H1 (cell line): Measurements from ENCODE around the gene TMC3. TPM values are rescaled to one million over a fixed set of nuclear protein-coding genes. Genes with fewer than 3 reads are reported as not detected.

ENCODE experiments used
- CTCF ChIA-PET: fragments of 300-600 bp; sonication (Branson Sonifier 250); formaldehyde crosslinking; loops from one replicate; lab custom pipeline; 2021; ENCODE audit not compliant: partially characterized antibody; lab: Charles Lee
- POLR2A ChIA-PET: fragments of 300-600 bp; sonication (Branson Sonifier 250); formaldehyde crosslinking; loops from one replicate; lab custom pipeline; 2021; ENCODE audit warnings: inconsistent platforms; ENCODE audit not compliant: partially characterized antibody; lab: Charles Lee
- DNase-seq, 2 experiments: peaks; one replicate each; pipeline versions ENCODE4 v3.0.0 to v3.0.0-alpha.2; 2010 to 2022; ENCODE audit warnings: low spot score in 2 of 2, low read depth in 1 of 2, mixed read lengths in 1 of 2
- FAIRE-seq: peaks from 2 replicates; lab custom pipeline; 2011; peaks lifted over from hg19 to GRCh38; lab: Jason Lieb, UNC
- H2AFZ ChIP-seq: 2 replicates; pipeline ENCODE4 v1.8.1; 2012; ENCODE audit warnings: low read length, inconsistent platforms
- H2AK5ac ChIP-seq: 2 replicates; pipeline ENCODE4 v1.6.1; 2013; ENCODE audit warnings: low read depth, low read length
- H2BK120ac ChIP-seq: replicated peaks from 2 replicates; pipeline ENCODE3; 2013; ENCODE audit warnings: low read depth, low read length, inconsistent platforms
- H2BK12ac ChIP-seq: 2 replicates; pipeline ENCODE4 v1.6.1; 2013; ENCODE audit warnings: low read depth, low read length
- H2BK15ac ChIP-seq: 2 replicates; pipeline ENCODE4 v1.6.1; 2013; ENCODE audit warnings: low read length
- H2BK20ac ChIP-seq: 2 replicates; pipeline ENCODE4 v1.6.1; 2013; ENCODE audit warnings: low read length
- H2BK5ac ChIP-seq: 2 replicates; pipeline ENCODE4 v1.6.1; 2013; ENCODE audit warnings: low read depth, low read length
- H3K14ac ChIP-seq: 2 replicates; pipeline ENCODE4 v1.6.1; 2013; ENCODE audit warnings: inconsistent platforms; ENCODE audit not compliant: insufficient read length
- H3K18ac ChIP-seq: 2 replicates; pipeline ENCODE4 v1.6.1; 2013; ENCODE audit warnings: low read length; ENCODE audit errors: extremely low read depth
- H3K23ac ChIP-seq: 2 replicates; pipeline ENCODE4 v1.6.1; 2013; ENCODE audit warnings: inconsistent platforms; ENCODE audit not compliant: insufficient read length
- H3K23me2 ChIP-seq: 2 replicates; pipeline ENCODE4 v1.6.1; 2013; ENCODE audit warnings: low read depth, low read length
- H3K27ac ChIP-seq: 2 replicates; pipeline ENCODE4 v1.6.1; 2011; ENCODE audit warnings: low read depth, low read length, inconsistent platforms
- H3K27me3 ChIP-seq, 4 experiments: replicated peaks in 1 of 4; 1 replicate in 1 of 4; 2 replicates in 3 of 4; pipeline versions ENCODE4 v1.6.1 to v1.8.1; 2011 to 2013; ENCODE audit warnings: low read length in 3 of 4, mild to moderate bottlenecking in 3 of 4, inconsistent platforms in 2 of 4, mixed read lengths in 2 of 4, moderate library complexity in 1 of 4; ENCODE audit not compliant: control insufficient read depth in 3 of 4, insufficient read depth in 3 of 4; ENCODE audit errors: extremely low read depth in 1 of 4
- H3K36me3 ChIP-seq, 4 experiments: 2 replicates each; pipeline versions ENCODE4 v1.6.1 to v1.8.1; 2011 to 2013; ENCODE audit warnings: mild to moderate bottlenecking in 4 of 4, low read length in 3 of 4, moderate library complexity in 2 of 4, control low read depth in 1 of 4, inconsistent platforms in 1 of 4; ENCODE audit not compliant: insufficient read depth in 4 of 4, control insufficient read depth in 2 of 4
- H3K4ac ChIP-seq: replicated peaks from 2 replicates; pipeline ENCODE3; 2013; ENCODE audit warnings: low read length, low read depth, mixed read lengths, inconsistent platforms; ENCODE audit not compliant: insufficient read length
- H3K4me1 ChIP-seq, 4 experiments: replicated peaks in 1 of 4; 1 replicate in 1 of 4; 2 replicates in 3 of 4; pipeline versions ENCODE4 v1.6.1 to v1.8.1; 2011 to 2013; ENCODE audit warnings: low read length in 3 of 4, inconsistent platforms in 2 of 4, mixed read lengths in 1 of 4; ENCODE audit not compliant: insufficient read depth in 4 of 4, control insufficient read depth in 3 of 4
- H3K4me2 ChIP-seq, 2 experiments: 2 replicates each; pipeline versions ENCODE4 v1.6.1 to v1.8.1; 2011 to 2013; ENCODE audit warnings: low read depth in 2 of 2, low read length in 2 of 2, control low read depth in 1 of 2, inconsistent platforms in 1 of 2, mild to moderate bottlenecking in 1 of 2; ENCODE audit not compliant: insufficient read depth in 1 of 2
- H3K4me3 ChIP-seq, 4 experiments: fragments of 200-600, 300-600 bp in 1 of 4; sonication (generic), shearing (Covaris generic), sonication (Bioruptor Twin) in 1 of 4; 2 replicates each; pipeline versions ENCODE4 v1.5.1 to v1.8.1; 2011 to 2016; ENCODE audit warnings: low read length in 4 of 4, low read depth in 3 of 4, control low read depth in 2 of 4, inconsistent platforms in 2 of 4, mild to moderate bottlenecking in 2 of 4, mixed read lengths in 1 of 4, moderate library complexity in 1 of 4; ENCODE audit not compliant: insufficient read depth in 2 of 4; ENCODE audit errors: extremely low read depth in 1 of 4
- H3K56ac ChIP-seq: replicated peaks from 2 replicates; pipeline ENCODE3; 2013; ENCODE audit warnings: low read depth, mild to moderate bottlenecking, mixed read lengths, low read length, inconsistent platforms; ENCODE audit not compliant: insufficient read length
- H3K79me1 ChIP-seq: 2 replicates; pipeline ENCODE4 v1.6.1; 2013; ENCODE audit warnings: low read depth, low read length, control low read depth
- H3K79me2 ChIP-seq, 2 experiments: 2 replicates each; pipeline versions ENCODE4 v1.6.1 to v1.8.1; 2012 to 2013; ENCODE audit warnings: low read length in 2 of 2, mild to moderate bottlenecking in 2 of 2, inconsistent platforms in 1 of 2; ENCODE audit not compliant: insufficient read depth in 2 of 2, control insufficient read depth in 1 of 2
- H3K9ac ChIP-seq, 4 experiments: replicated peaks in 1 of 4; 1 replicate in 1 of 4; 2 replicates in 3 of 4; pipeline versions ENCODE4 v1.6.1 to v1.8.1; 2011 to 2013; ENCODE audit warnings: low read depth in 3 of 4, low read length in 3 of 4, control low read depth in 2 of 4, mild to moderate bottlenecking in 2 of 4, moderate library complexity in 2 of 4, inconsistent platforms in 1 of 4; ENCODE audit errors: extremely low read depth in 1 of 4
- H3K9me3 ChIP-seq, 2 experiments: 2 replicates each; pipeline versions ENCODE4 v1.6.1 to v1.8.1; 2012 to 2013; ENCODE audit warnings: mild to moderate bottlenecking in 2 of 2, moderate library complexity in 2 of 2, control low read depth in 1 of 2, inconsistent platforms in 1 of 2, low read depth in 1 of 2, low read length in 1 of 2, mixed read lengths in 1 of 2; ENCODE audit not compliant: insufficient read depth in 2 of 2
- H4K20me1 ChIP-seq, 2 experiments: replicated peaks in 1 of 2; 2 replicates each; pipeline versions ENCODE3 to v1.8.1; 2011 to 2013; ENCODE audit warnings: inconsistent platforms in 2 of 2, low read length in 2 of 2, mild to moderate bottlenecking in 1 of 2; ENCODE audit not compliant: insufficient read depth in 2 of 2, control insufficient read depth in 1 of 2
- H4K5ac ChIP-seq: 2 replicates; pipeline ENCODE4 v1.6.1; 2013; ENCODE audit warnings: low read length, low read depth, mixed read lengths, inconsistent platforms; ENCODE audit not compliant: insufficient read length
- H4K8ac ChIP-seq: 2 replicates; pipeline ENCODE4 v1.8.0; 2013; ENCODE audit warnings: mild to moderate bottlenecking, moderate library complexity, low read length, inconsistent platforms; ENCODE audit not compliant: insufficient read depth; ENCODE audit errors: extremely low read depth
- H4K91ac ChIP-seq: replicated peaks from 2 replicates; pipeline ENCODE3; 2013; ENCODE audit warnings: low read length, mixed read lengths, inconsistent platforms; ENCODE audit not compliant: insufficient read length
- BCL11A ChIP-seq, 2 experiments: IDR thresholded peaks; one replicate each; pipeline ENCODE4 v1.6.1; 2011; ENCODE audit warnings: low read depth in 2 of 2, low read length in 2 of 2, mild to moderate bottlenecking in 2 of 2
- BRCA1 ChIP-seq: IDR thresholded peaks from 2 replicates; pipeline ENCODE4 v1.6.1; 2012; ENCODE audit warnings: low read depth, low read length, improper control_type of control experiment
- CHD1 ChIP-seq: IDR thresholded peaks from 2 replicates; pipeline ENCODE4 v1.6.1; 2012; ENCODE audit warnings: low read depth, low read length, improper control_type of control experiment
- HDAC2 ChIP-seq, 2 experiments: fragments of 300-600 bp in 1 of 2; sonication (generic) in 1 of 2; IDR thresholded peaks; 2 replicates each; pipeline ENCODE4 v1.6.1; 2011 to 2012; ENCODE audit warnings: low read depth in 2 of 2, low read length in 2 of 2, mild to moderate bottlenecking in 2 of 2, moderate library complexity in 2 of 2, borderline replicate concordance in 1 of 2, inconsistent platforms in 1 of 2
- POLR2A ChIP-seq, 2 experiments: IDR thresholded peaks; 1 replicate in 1 of 2; 2 replicates in 1 of 2; pipeline ENCODE4 v1.6.1; 2011; ENCODE audit warnings: low read depth in 2 of 2, low read length in 2 of 2, mild to moderate bottlenecking in 2 of 2; ENCODE audit errors: control extremely low read depth in 1 of 2
- POU5F1 ChIP-seq: IDR thresholded peaks from 2 replicates; pipeline ENCODE4 v1.6.1; 2011; ENCODE audit warnings: low read depth, mild to moderate bottlenecking, low read length, moderate library complexity
- RAD21 ChIP-seq, 2 experiments: IDR thresholded peaks in 1 of 2; conservative IDR thresholded peaks in 1 of 2; 2 replicates each; pipeline ENCODE4 v1.6.1; 2011; ENCODE audit warnings: low read depth in 2 of 2, low read length in 2 of 2, improper control_type of control experiment in 1 of 2, inconsistent platforms in 1 of 2, mild to moderate bottlenecking in 1 of 2, moderate library complexity in 1 of 2
- SIN3A ChIP-seq, 2 experiments: IDR thresholded peaks in 1 of 2; conservative IDR thresholded peaks in 1 of 2; 2 replicates each; pipeline ENCODE4 v1.6.1; 2011 to 2012; ENCODE audit warnings: low read length in 2 of 2, improper control_type of control experiment in 1 of 2, low read depth in 1 of 2, mild to moderate bottlenecking in 1 of 2
- SP1 ChIP-seq: IDR thresholded peaks from 2 replicates; pipeline ENCODE4 v1.6.1; 2011; ENCODE audit warnings: low read depth, low read length
- WGBS, 2 experiments: shearing (Covaris generic) in 1 of 2; methylation state at CpG; one replicate each; pipeline versions ENCODE4 v1.1.6 to v1.1.7; 2013 to 2015; ENCODE audit warnings: low lambda C conversion rate in 2 of 2, mixed read lengths in 2 of 2, inconsistent platforms in 1 of 2, low coverage in 1 of 2, missing lambda C conversion rate in 1 of 2; ENCODE audit not compliant: insufficient replicate concordance in 2 of 2, insufficient coverage in 1 of 2, insufficient read length in 1 of 2; ENCODE audit errors: extremely low coverage in 1 of 2, missing lambda C conversion rate in 1 of 2; 5-methylcytosine and 5-hydroxymethylcytosine counted together
- polyA plus RNA-seq, 7 experiments: library from polyadenylated mRNA; depleted of rRNA in 3 of 7; stranded (reverse) in 5 of 7; unstranded in 2 of 7; fragments of >200 nt in 5 of 7; fragments of 200-250 nt in 2 of 7; gene quantifications; 1 replicate in 5 of 7; 2 replicates in 1 of 7; 4 replicates in 1 of 7; pipeline versions ENCODE4 v1.2.1 to v1.2.3, GENCODE V29; 2011 to 2013; ENCODE audit warnings: missing spikeins in 2 of 7, mixed read lengths in 2 of 7
- total RNA-seq: library from RNA; stranded (reverse); fragmentation: NEBNext Ultra II Directional; extraction: Animal tissue kit (Norgen Biotek cat#: 25700); gene quantifications from 2 replicates; pipeline ENCODE4 v1.2.1, GENCODE V29; 2021
- TF ChIP-seq, protein P1 (sequence below), 3 experiments: IDR thresholded peaks; 1 replicate in 2 of 3; 2 replicates in 1 of 3; pipeline versions ENCODE4 v1.5.1 to v1.6.1; 2011; ENCODE audit warnings: low read length in 3 of 3, mild to moderate bottlenecking in 3 of 3, inconsistent platforms in 2 of 3, low read depth in 1 of 3, moderate library complexity in 1 of 3; ENCODE audit not compliant: insufficient read depth in 1 of 3; ENCODE audit errors: control extremely low read depth in 1 of 3

Gene TMC3
- total and polyA plus RNA-seq, 2 of the 8 experiments (the other 6 are each of a cell fraction or from before 2014, with no cell fraction given), result not detected

DNA sequence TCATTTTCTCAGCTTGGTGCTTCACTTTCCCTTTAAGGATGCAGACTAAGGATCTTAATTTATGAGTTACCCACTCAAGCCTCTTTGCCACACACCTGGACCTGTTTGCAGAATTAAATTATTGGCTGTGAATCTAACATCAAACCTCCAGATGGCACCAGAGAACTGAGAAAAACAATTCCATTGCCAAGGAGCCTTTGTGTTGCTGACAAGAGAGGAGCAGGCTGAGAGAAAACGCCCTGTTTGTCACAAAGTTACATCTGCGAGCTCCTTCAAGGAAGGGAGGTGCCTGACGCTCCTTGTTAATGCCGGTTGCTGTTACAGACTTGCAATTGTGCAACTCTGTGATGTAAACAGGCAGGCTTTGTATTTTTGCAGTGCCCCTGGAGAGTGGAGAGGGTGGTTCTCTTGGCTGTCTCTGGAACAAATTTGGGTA, 36.3 kb upstream of the TMC3 start:
- no peak overlapping the region for H3K4ac ChIP-seq
- H3K27ac ChIP-seq, result no peak overlapping the region
- peaks cover 0 to 3% (median 0%) of the 10 kb centered on the region in 4 experiments; a peak in 1 of 7 replicates for H3K4me1 ChIP-seq
- no peak overlapping the region for H2BK120ac ChIP-seq
- H3K23me2 ChIP-seq, result no peaks in the 10 kb centered on the region
- no peaks in the 10 kb centered on the region; a peak in 1 of 4 replicates for H3K9me3 ChIP-seq
- H3K4me2 ChIP-seq, result no peak overlapping the region; a peak in 1 of 4 replicates
- no peak overlapping the region for H3K18ac ChIP-seq
- 18% methylated on average over 4 of the region's 4 CpGs; no CpG with 5 or more reads in 1 of the 2 experiments for WGBS, 2 experiments
- no peaks in the 10 kb centered on the region for H3K79me2 ChIP-seq
- H4K20me1 ChIP-seq, result no peaks in the 10 kb centered on the region
- H3K36me3 ChIP-seq, result no peaks in the 10 kb centered on the region
- no peaks in the 10 kb centered on the region for H3K79me1 ChIP-seq
- no peak overlapping the region for H2BK15ac ChIP-seq
- no peak overlapping the region for H2BK12ac ChIP-seq
- no peak overlapping the region for H2AK5ac ChIP-seq
- H4K91ac ChIP-seq, result no peak overlapping the region
- H3K9ac ChIP-seq, result no peak overlapping the region
- no peak overlapping the region for H3K23ac ChIP-seq
- H2BK5ac ChIP-seq, result no peak overlapping the region
- peak; percentile 98 for FAIRE-seq
- peak; percentile 60 to 62 for DNase-seq
- no peak overlapping the region for H3K56ac ChIP-seq
- POLR2A ChIA-PET, result interaction anchor here (0.8 kb wide), 1 partner anchor 585 kb away, joined by 6 read pairs; no protein-coding TSS in a partner anchor
- H3K4me3 ChIP-seq, result no peak overlapping the region
- H2BK20ac ChIP-seq, result no peak overlapping the region
- H3K27me3 ChIP-seq, result no peaks in the 10 kb centered on the region
- H4K5ac ChIP-seq, result no peak overlapping the region
- peak overlapping the region; percentile 75; the same call in 1 of the 2 replicates for H2AFZ ChIP-seq
- no peak overlapping the region for H4K8ac ChIP-seq
- no peak overlapping the region for H3K14ac ChIP-seq
- CTCF ChIA-PET, result interaction anchor here (0.6 to 4.5 kb wide), 78 partner anchors 10 to 867 kb away, joined by 3 to 27 read pairs (median 4); no protein-coding TSS in a partner anchor
- TF ChIP-seq POLR2A (IDR thresholded peaks at IDR 0.05; ENCODE audit: control extremely low read depth in 1 of 2, low read depth in 2 of 2, low read length in 2 of 2) (no peak), HDAC2 (IDR thresholded peaks at IDR 0.05; ENCODE audit: borderline replicate concordance in 1 of 2, low read depth in 2 of 2, low read length in 2 of 2) (no peak), POU5F1 (no peak), BCL11A (IDR thresholded peaks at IDR 0.05; ENCODE audit: low read depth in 2 of 2, low read length in 2 of 2) (no peak), BRCA1 (no peak), CHD1 (no peak), SIN3A (conservative IDR thresholded peaks at IDR 0.05 in 1 of 2, IDR thresholded peaks at IDR 0.05 in 1 of 2; ENCODE audit: low read depth in 1 of 2, low read length in 2 of 2) (0 out of 4 replicates have a peak, but pooled peaks of 1 of the 2 experiments have one; percentile 42), RAD21 (IDR thresholded peaks at IDR 0.05 in 1 of 2, conservative IDR thresholded peaks at IDR 0.05 in 1 of 2; ENCODE audit: low read depth in 2 of 2, low read length in 2 of 2) (peak; percentile 87 to 94), SP1 (no peak)
- TF ChIP-seq, protein P1, sequence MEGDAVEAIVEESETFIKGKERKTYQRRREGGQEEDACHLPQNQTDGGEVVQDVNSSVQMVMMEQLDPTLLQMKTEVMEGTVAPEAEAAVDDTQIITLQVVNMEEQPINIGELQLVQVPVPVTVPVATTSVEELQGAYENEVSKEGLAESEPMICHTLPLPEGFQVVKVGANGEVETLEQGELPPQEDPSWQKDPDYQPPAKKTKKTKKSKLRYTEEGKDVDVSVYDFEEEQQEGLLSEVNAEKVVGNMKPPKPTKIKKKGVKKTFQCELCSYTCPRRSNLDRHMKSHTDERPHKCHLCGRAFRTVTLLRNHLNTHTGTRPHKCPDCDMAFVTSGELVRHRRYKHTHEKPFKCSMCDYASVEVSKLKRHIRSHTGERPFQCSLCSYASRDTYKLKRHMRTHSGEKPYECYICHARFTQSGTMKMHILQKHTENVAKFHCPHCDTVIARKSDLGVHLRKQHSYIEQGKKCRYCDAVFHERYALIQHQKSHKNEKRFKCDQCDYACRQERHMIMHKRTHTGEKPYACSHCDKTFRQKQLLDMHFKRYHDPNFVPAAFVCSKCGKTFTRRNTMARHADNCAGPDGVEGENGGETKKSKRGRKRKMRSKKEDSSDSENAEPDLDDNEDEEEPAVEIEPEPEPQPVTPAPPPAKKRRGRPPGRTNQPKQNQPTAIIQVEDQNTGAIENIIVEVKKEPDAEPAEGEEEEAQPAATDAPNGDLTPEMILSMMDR (IDR thresholded peaks at IDR 0.05; ENCODE audit: control extremely low read depth in 1 of 3, insufficient read depth in 1 of 3, low read depth in 1 of 3, low read length in 3 of 3), result peak in 2 of 3 experiments; percentile 61 to 73; a peak in 3 of 4 replicates
